ENCODE data around the gene DKK1.

DNA sequence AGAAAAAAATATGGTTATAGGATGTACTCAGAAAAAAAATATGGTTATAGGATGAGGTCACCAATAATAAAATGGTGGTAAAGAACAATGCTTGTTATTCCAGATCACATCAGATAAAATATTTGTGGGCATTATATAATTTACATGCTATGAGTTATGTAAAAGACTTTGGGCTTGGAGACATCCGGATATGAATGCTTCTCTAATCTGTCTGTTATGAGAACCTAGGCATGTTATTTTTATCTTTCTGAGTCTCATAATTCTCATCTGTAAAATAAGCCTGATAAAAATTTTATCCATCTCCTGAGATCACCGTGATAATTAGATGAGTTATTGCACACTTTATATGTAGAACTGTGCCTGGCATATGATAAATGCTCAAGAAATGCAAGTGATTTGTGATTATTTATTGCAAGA is 37.8 kb downstream of the DKK1 start:
- TF ChIP-seq, protein P1, sequence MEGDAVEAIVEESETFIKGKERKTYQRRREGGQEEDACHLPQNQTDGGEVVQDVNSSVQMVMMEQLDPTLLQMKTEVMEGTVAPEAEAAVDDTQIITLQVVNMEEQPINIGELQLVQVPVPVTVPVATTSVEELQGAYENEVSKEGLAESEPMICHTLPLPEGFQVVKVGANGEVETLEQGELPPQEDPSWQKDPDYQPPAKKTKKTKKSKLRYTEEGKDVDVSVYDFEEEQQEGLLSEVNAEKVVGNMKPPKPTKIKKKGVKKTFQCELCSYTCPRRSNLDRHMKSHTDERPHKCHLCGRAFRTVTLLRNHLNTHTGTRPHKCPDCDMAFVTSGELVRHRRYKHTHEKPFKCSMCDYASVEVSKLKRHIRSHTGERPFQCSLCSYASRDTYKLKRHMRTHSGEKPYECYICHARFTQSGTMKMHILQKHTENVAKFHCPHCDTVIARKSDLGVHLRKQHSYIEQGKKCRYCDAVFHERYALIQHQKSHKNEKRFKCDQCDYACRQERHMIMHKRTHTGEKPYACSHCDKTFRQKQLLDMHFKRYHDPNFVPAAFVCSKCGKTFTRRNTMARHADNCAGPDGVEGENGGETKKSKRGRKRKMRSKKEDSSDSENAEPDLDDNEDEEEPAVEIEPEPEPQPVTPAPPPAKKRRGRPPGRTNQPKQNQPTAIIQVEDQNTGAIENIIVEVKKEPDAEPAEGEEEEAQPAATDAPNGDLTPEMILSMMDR (IDR thresholded peaks at IDR 0.05) = no peak
- TF ChIP-seq POLR2A (IDR thresholded peaks at IDR 0.05) (no peak), POLR2AphosphoS5 (IDR thresholded peaks at IDR 0.05) (no peak)

All from suprapubic skin (tissue), 4 donors.